GM06990 (cell line): ENCODE data around the gene SORCS3.

Source experiments
- DNase-seq: peaks from one replicate; pipeline ENCODE4 v3.0.0-alpha.2; 2011; ENCODE audit not compliant: insufficient read length; ENCODE audit errors: extremely low read depth
- H3K27me3 ChIP-seq: replicated peaks from 2 replicates; pipeline ENCODE4 v1.6.0; 2011; ENCODE audit warnings: low read length; ENCODE audit not compliant: control insufficient read depth, insufficient read depth
- H3K36me3 ChIP-seq: 2 replicates; pipeline ENCODE4 v1.5.1; 2011; ENCODE audit warnings: low read length; ENCODE audit not compliant: control insufficient read depth, insufficient read depth
- H3K4me3 ChIP-seq: replicated peaks from 2 replicates; pipeline ENCODE4 v1.5.1; 2011; ENCODE audit warnings: low read depth, mild to moderate bottlenecking, control low read depth, low read length
- TF ChIP-seq, protein P1 (sequence below): IDR thresholded peaks from 2 replicates; pipeline ENCODE4 v1.5.1; 2011; ENCODE audit warnings: low read length, control low read depth, mild to moderate bottlenecking, inconsistent platforms; ENCODE audit not compliant: insufficient read depth, poor library complexity, severe bottlenecking

The SORCS3 gene

DNA sequence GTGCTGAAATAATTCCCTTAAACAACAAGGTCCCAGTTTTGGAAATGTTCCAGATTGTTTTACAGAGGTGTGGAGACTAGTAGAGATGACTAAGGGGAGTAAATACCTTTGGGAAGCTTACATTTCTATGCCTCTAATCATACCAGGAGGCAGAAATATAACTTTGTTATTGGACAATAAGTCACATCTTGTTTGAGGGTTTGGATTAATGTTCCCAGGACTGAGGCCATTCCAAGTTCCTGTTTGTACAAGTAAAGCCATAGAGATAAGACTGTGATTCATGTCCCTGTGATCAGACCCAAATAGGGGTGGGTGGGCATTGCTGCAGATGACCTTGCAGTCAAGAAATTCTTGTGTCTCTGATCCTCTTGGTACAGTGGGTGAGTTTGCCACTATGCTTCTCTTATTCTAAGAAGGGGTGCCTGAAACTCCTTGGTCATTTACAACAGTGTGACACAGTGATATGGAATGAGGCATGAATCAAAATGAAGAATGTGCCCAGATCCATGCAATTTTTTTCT lies 508.3 kb downstream of the SORCS3 start:
- Histone ChIP-seq H3K36me3 (no peaks in the 10 kb centered on the region), H3K4me3 (no peak overlapping the region), H3K27me3 (no peaks in the 10 kb centered on the region)
- no peak for DNase-seq
- TF ChIP-seq, protein P1, sequence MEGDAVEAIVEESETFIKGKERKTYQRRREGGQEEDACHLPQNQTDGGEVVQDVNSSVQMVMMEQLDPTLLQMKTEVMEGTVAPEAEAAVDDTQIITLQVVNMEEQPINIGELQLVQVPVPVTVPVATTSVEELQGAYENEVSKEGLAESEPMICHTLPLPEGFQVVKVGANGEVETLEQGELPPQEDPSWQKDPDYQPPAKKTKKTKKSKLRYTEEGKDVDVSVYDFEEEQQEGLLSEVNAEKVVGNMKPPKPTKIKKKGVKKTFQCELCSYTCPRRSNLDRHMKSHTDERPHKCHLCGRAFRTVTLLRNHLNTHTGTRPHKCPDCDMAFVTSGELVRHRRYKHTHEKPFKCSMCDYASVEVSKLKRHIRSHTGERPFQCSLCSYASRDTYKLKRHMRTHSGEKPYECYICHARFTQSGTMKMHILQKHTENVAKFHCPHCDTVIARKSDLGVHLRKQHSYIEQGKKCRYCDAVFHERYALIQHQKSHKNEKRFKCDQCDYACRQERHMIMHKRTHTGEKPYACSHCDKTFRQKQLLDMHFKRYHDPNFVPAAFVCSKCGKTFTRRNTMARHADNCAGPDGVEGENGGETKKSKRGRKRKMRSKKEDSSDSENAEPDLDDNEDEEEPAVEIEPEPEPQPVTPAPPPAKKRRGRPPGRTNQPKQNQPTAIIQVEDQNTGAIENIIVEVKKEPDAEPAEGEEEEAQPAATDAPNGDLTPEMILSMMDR = no peak

- no peak for DNase-seq
- TF ChIP-seq, protein P1 = no peak
- H3K36me3 ChIP-seq = no peaks in the 10 kb centered on the region
- no peaks in the 10 kb centered on the region for H3K27me3 ChIP-seq
- no peak overlapping the region for H3K4me3 ChIP-seq
Measured at GRCh38 chr10:105150259-105150880, 509.3 kb downstream of the SORCS3 start.

DNA sequence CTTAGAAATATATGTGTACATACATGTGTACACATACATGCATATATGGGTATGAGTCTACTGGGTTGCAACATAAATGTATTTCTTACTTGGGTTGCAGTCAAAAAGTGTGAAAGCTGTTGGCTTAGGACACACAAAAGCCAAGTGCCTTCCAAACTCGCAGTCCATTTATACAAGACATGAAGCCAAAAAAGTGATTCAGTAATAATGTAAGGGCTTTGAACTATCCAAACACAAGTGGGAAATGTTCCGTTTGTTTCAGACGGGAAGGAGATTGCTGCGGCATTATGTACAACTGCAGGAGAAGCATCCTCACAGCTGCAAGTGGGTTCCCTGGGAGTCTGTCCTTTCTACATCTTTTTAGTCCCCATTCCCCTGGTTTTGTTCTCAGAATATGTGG lies 513.6 kb downstream of the SORCS3 start:
- TF ChIP-seq, protein P1 = no peak
- Histone ChIP-seq H3K4me3 (no peak overlapping the region), H3K36me3 (no peaks in the 10 kb centered on the region), H3K27me3 (no peaks in the 10 kb centered on the region; the same call in 1 of the 2 replicates)
- no peak for DNase-seq

DNA sequence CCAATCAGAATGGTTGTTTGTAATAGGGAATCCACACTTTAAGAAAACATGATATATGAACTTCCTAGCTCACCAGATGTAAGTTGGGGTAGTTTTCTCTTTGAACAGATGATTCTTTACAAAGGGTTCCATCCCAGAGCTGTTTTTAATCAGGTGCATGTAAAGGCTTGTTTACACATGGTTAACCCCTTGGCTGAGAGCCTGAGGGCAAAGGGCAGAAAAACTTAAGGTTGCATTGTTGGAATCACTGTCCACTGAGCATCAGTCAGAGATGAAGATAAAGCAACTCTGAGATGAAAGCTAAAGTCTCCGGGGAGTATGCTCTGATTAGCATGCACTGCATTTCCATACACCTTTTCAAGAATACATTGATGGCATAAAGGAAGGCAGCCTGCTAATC lies 518.2 kb downstream of the SORCS3 start:
- TF ChIP-seq, protein P1 = no peak
- no peak for DNase-seq
- Histone ChIP-seq H3K27me3 (no peaks in the 10 kb centered on the region; the same call in 1 of the 2 replicates), H3K36me3 (no peaks in the 10 kb centered on the region), H3K4me3 (no peak overlapping the region)

DNA sequence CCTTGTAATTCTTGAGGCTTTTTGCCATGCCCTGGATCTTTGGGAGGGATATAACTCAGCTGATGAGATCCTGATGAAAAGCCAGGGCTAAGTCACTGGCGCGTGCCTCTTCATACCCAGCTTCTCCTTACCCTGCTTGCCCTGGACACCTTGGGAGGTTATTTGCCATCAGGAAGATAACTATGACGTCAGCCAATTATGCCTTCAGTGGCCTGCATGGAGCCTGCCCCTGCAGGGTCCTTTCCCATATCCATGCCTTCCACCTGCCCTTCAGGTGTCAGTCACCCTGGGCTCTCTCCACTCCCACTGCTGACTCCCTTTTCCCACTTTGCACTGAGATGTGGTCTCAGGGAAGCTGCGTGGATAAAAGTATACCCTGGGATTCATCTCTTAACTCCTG lies 520.1 kb downstream of the SORCS3 start:
- DNase-seq = no peak
- no peak overlapping the region for H3K4me3 ChIP-seq
- H3K27me3 ChIP-seq = no peaks in the 10 kb centered on the region; the same call in 1 of the 2 replicates
- TF ChIP-seq, protein P1 = no peak
- no peaks in the 10 kb centered on the region for H3K36me3 ChIP-seq
